HG03175 (cell line): ENCODE data around the gene RABGAP1L.
A peak's percentile ranks its signal among the peaks of the same experiment; 100 is the strongest.

Experiments used
- ATAC-seq: cut with Tn5 transposase; IDR thresholded peaks from one replicate; pipeline ENCODE4 v1.9.1; 2021; ENCODE audit warnings: mild to moderate bottlenecking, moderate library complexity; ENCODE audit not compliant: unreplicated experiment

The RABGAP1L gene

GRCh38 chr1:174946031-174946430 is 786.7 kb downstream of the RABGAP1L start:
- ATAC-seq = no peak

DNA sequence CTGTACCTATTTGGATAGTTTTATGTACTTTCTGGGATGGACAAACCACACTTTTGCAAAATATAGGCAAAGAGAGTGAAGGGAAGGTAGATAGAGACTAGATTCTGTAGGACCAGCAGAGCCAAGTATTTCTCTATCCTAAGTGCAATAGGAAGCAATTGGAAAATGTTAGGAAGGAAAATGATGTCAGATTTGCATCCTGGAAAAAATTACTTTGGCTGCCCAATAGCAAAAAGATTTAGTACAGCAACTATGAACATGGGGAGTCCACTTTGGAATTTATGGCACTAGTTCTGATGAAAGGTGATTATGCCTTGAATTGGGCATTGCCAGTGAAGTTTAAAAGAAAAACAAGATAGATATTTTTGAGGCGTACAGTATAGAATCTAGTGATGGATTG is 789.7 kb downstream of the RABGAP1L start:
- no peak for ATAC-seq

DNA sequence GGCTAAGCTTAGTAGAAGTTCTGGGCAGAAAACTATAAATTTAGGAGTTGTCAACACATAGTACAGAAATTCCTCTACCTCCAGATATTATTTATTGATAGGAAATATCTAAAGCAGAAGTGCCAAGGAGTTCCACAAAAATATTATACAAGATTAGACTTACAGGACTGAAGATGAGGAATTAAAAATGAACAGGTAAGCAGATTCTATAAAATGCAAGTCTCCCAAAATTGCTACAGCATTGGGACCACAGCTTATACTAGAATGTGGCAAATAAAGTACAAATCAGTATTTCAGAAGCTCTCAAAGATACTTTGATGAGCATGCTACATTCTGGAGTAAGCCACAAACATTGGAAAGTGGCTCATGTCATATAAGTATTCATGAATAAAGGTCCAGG is 790.3 kb downstream of the RABGAP1L start:
- no peak for ATAC-seq

DNA sequence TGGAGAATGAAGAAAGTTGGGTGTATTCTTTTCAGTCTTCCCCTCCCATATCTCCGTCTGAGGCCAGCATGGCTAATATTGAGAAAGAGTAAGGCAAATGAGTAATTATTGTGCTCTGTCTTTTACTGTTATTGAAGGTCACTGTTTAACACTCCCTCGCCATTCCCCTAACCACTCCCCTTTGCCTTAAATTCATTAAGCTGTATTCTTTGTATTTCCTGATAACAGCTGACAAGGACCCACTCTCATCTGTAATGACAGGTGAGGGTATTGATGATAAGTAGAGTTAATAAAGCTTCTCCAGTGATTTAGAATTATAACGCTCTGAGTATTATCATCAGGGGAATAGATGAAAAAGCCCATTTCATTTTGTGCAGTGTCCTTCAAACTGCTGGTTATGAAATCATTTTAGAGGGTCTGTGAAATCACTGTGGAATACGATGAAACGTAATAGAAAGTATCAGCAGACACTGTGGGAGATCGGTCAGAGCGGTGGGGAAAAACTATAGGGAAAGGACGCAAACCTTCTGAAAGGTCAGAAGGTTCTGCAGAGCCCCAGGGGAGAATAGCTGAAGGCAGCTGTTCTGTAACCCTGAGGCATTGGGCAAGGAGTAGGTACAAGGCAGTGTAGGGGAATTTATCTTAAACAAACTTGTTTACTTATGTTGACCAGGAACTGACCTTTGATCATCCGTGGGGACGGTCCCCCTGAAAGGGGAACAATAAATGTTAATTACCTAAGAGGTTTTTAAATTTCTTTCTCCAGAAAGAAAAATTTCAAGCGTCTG is 794.2 kb downstream of the RABGAP1L start:
- peak; percentile 68 for ATAC-seq

DNA sequence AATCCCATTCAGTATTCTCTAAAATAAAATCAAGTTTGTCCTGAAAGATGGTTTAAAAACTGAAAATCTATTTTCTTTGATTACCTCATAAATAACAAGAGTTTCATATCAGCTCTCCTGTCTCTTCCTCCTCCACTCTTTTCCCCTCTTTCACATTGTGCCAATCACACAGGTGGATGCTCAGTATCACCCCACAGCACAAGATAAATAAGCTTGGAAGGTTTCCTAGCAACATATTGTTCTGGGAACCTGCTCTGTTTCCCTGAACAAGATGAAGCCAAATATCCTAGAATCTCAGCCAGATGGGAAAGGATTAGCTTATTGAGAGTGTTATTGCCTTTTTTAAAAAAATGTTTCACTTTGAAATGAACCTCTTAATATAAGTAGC is 794.7 kb downstream of the RABGAP1L start:
- no peak for ATAC-seq

DNA sequence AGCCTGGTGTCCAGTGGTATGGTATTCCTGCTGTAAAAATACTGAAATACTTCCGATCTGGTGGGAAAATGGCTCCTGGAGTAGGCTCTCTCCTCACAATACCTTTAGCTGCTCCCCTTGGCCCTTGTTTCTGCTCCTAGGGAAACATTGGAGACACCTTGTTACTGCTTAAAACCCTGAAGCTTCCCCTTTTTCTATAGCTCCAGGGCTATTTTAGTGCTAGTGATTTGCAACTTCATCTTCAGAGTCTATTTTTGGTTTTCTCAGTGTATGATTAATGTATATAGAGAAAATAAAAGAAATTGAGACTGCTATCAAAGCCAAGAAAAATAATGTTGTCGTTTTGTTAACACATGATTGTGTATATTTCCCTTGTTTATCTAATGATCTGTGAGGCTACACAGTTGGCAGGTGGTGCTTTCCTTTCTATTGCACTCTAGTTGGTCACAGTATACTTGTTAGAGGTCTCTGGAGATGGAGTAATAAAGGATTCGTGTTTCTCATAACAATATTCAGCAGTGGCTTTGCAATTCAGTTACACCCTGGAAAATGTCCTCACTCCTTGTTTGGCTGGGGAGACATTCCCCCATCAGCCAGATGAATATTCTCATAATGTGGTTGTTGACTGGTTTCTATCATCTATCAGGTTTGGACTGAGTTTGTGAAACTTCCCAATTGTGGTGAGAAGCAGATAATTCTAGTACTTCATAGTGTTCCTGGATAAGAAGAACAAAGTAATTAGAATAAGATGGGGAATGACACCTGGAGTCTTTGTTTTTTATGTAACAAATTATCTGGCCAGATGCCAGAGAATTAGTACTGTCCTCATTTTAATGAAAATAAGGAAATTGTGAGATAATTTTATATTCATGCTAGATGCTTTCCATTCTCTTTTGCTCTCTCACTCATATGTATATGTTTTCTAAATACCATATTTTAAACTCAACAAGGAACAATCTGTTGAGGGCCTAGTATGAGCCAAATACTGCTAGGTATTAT is 795.6 kb downstream of the RABGAP1L start:
- no peak for ATAC-seq

DNA sequence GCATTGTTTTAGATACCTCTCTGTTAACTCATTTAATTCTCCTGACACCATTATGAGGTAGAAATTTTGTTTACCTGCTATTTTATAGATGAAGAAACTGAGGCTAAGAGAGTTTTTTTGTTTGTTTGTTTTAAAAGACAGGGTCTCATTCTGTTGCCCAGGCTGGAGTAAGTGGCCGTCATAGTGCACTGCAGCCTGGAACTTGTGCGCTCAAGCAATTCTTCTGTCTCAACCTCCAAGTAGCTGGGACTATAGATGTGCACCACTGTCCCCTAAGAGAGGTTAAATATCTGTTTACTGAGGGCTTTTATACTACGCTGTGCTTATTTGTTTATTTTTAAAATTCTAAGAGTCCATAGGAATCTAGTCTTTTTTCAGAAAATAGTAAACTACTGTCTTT is 796.8 kb downstream of the RABGAP1L start:
- no peak for ATAC-seq

GRCh38 chr1:174956976-174957375 is 797.7 kb downstream of the RABGAP1L start:
- no peak for ATAC-seq

DNA sequence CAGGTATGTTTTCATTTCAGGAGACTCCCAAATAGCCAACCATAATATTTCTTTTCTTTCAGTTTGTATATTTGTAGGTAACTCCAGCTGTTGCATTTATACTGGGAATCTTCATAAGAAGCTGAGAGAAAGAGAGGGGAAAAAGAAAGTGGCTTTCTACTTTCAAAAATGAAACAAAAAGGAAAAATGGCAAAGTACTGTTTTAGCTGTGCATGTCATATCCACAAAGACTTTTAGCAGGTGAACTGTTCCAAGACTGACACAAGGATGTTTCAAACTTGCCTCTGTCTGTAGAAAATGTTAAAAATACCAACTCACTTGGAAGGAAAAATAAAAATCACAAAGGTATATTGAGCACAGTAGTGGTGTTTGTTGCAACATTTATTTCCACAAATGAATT is 798.5 kb downstream of the RABGAP1L start:
- ATAC-seq = no peak

GRCh38 chr1:174958396-174958795 is 799.1 kb downstream of the RABGAP1L start:
- ATAC-seq = no peak

DNA sequence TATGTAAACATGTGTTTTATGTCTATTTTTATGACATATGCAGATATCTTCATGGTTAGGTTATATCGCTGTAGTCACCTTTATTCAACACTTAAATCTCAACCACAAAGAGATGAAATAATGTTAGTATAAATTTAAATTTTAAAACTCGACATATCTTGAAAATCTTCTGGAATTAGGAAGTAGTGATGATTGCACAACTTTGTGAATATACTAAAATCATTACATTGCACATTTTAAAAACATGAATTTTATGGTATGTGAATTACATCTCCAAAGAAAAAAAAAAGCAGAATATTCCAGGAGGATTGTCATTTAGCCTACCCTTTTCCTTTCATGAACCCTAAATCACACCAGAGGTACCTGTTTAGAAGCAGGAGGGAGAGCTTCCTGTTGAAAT is 801.0 kb downstream of the RABGAP1L start:
- ATAC-seq = no peak

- ATAC-seq = no peak
Observed at GRCh38 chr1:174963529-174964125, 804.3 kb downstream of the RABGAP1L start.

DNA sequence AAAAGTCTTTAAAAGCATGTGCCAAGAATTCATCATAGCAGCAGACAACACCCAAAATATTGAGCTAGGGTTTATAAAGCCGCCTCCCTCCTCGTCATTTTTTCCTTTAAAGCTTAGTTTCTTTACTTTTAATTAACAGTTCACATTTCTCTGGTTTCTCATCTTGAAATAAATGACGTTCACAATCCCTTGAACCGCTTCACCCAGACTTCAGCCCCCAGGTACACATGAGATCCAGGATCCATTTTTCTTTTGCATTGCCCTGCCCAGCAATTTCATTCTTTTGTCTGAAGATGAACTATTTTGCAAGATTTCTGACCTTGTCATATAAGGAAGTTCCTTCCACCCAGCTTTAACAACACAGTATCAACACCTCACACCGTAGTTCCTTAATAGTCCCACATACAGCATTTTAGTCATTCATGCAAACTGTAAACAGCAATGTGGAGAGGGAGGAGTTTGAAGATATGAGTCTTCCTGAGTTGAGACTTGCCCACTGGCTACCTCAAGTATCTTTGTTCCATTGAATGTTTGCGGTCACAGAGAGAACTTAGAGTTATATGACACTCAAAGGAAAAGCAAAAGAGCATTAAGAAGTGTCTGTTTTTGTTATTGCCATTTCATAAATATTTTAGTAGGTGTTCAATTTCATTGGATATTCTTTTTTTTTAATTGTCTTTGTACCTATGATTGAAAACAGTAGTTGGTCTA is 805.1 kb downstream of the RABGAP1L start:
- ATAC-seq = no peak

GRCh38 chr1:174964972-174965361 is 805.6 kb downstream of the RABGAP1L start:
- ATAC-seq = no peak

- no peak for ATAC-seq
Observed at GRCh38 chr1:174965362-174966007, 806.2 kb downstream of the RABGAP1L start.

- ATAC-seq = no peak
Observed at GRCh38 chr1:174966008-174966572, 806.8 kb downstream of the RABGAP1L start.

- no peak for ATAC-seq
Observed at GRCh38 chr1:174967845-174968705, 808.8 kb downstream of the RABGAP1L start.

DNA sequence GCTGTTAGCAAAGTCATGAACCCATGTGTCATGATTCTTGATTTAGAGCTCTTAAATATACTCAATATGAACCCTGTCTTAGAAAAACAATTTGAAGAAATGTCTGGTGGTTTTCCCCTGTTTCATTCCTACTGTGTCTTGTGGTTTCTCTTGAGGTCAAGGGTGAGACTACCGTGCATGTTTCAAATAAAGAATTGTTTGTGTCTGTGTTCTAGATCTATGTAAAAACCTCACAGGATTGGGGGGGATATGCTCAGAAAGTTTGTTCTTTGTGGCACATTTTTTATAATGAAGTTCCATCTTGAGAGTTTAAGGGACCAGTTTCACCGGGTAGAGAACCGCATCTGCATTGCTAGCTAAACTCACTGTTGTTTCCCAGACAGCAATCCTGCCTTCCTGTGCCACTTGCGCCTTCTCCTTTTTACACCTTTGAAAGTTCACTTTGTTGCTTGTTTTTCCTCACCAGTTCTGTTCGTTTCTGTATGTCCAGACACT is 809.5 kb downstream of the RABGAP1L start:
- ATAC-seq = peak; percentile 64

- peak; percentile 46 for ATAC-seq
Observed at GRCh38 chr1:174969977-174970376, 810.7 kb downstream of the RABGAP1L start.
